ENCODE results near the gene NAT8L.

The NAT8L gene

DNA sequence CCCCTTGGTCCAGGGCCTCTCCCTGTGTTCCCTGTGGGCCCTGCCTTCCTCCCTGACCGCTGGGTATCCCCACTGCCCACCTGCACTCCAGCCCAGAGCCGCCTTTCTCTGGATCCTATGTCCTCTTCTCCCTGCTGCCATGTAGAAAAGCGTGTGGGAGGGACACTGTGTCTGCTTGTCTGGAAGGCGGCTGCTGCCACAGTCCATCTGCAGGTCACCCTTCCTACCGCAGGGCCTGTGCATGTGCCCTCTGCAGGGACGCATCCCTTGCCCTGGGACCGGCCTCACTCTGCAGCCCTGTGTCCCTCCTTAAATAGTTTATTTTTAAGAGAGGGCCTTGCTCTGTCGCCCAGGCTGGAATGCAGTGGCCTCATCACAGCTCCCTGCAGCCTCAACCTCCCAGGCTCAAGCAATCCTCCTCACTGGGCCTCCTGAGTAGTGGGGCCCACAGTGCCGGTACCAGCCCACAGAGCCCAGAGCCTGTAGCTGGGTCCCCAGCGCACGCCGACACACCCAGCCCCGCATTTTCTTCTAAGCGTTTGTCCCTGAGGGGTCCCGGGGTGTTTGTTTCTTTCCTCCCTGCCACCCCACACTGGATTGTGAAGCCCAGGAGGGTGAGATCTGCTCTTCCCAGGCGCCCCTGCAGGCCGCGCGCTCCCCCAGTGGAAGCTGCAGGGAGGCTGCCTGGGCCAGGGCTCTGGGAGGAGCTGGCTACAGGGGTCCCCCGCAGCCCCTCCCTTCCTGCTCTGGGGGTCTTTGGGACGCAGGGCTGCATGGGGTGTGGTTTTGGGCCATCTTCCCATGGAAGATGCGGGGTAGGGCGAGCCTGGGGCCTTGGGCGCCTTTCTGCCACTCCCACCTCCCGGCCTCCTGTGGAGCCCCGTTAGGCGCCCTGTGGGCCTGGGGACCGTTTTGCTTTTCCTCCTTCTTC is 12.8 kb upstream of the NAT8L start:
- no peak for DNase-seq

DNA sequence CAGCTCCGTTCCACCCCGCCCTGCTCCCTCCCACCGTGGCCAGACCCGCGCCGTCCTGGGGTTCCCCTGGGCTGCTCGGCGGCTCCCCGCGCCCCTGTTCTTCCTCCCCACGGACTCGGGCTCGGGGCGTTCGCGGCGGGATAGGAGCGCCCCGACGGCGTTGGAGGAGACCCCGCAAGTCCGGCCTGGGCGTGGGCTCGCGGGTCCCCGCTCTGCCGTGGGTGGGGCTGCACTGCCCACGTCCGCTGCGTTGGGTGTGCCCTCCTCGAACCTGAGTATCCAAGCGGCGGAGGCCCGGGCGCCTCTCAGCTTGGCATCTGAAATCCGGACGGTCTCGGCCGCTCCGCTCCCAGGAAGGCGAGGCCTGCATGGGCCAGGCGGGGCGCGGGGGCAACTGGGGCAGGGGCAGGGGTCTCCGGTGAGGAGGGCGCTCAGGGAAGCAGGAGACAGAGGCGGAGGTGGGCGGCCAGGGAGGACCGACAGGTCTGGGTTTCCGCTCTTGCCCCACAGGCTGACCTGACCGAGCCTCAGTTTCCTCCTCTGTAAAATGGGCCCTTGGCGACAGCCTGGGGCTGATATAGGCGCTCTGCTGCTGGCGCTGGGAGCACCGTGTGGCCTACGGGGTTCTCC is 12.0 kb upstream of the NAT8L start:
- DNase-seq: no peak

DNA sequence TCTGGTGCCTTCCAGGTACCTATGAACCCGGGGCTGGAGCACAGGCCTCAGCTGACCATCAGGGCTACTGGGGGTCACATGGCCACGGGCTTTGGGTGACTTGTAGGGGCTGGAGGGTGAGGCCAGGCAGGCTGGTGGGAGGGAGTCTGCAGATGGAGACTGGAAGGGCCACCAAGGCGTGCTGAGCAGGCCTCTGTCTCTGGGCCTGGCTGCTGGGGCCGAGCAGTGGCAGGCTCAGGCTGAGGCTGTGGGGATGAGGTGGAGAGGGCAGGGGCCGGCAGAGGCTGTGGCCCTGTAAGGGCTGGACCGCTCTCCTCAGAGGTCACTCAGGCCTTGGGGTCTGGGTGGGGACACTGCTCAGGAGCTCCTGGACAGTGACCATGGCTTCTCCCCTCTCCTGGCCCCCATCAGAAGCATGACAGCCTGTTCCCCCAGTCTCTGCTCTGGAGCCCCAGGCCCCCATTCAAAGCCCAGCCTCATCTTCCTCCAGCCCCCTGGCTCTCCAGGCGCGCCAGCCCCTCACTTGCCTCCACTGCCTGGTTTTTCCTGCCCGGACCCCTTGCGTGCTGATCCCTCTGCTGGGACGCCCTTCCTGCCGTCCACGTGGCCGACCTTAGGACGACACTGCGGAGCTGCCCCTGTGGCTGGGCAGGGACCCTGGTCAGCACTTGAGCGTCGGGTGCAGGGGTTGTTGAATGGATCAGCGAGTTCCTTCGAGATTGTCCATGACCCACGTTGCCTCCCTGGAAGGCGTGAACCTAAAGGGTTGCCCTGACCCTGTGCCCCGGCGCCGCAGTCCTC is 11.1 kb upstream of the NAT8L start:
- no peak for DNase-seq

DNA sequence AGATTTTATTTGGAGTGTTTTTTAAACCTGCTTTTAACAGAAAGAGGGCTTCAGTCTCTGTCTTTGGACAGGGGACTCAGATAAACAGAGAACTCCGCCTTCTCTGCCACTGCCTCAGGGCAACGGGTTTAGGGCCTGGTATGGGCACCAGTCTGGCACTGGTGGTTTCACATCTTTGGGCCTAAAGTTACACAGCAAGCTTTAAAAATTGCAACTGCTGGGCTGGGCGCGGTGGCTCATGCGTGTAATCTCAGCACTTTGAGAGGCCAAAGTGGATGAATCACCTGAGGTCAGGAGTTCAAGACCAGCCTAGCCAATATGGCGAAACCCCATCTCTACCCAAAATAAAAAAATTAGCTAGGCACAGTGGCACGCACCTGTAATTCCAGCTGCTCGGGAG is 10.3 kb upstream of the NAT8L start:
- no peak for DNase-seq

DNA sequence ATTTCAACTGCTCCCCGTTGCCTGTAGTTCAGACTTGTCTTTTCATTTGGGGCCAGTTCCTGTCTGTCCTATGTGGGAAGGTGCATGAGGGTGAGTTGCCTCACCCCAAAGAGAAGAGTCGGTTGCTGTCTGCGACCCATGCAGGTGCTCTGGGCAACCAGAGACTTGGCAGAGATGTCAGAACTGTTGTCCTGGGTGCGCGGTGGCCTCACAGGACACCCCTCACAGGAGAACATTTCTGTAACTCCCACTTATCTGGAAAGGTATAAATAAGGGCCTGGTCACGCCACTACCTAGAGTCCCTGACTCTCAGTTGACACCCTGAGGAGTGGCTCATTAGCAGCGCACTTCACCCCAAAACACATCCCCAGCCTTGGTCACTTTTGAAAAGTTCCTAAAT is 9.7 kb upstream of the NAT8L start:
- no peak for DNase-seq

DNA sequence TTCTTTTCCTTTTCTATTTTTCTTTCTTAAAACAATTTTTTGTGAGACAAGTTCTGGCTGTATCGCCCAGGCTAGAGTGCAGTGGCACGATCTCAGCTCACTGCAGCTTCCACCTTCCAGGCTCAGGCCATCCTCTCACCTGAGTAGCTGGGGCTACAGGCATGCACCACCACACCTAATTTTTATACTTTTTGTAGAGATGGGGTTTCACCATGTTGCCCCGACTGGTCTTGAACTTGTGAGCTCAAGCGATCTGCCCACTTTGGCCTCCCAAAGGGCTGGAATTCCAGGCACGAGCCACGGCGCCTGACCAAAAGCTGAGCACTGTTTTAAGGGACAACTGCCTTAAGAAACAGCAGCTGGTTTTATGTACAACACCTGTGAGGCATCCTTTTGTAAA is 9.3 kb upstream of the NAT8L start:
- no peak for DNase-seq

DNA sequence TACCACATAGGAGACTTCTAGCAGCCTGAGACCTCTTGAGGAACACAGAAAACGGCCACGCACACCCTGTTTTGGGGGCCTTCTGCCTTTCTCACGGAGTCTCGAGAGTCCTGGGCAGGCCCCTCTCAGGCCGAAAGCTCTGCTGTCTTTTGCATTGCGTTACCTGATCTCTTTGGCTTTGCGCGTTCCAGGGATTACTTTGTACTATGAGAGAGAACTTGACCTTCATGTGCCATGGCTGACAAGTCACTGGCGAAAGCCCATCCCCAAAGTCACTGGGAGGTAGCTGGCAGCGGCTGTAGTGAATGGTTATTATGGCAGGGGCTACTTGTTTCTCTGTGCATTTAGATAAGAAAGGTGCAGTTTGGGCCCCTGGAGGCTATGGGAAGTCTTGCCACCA is 8.0 kb upstream of the NAT8L start:
- no peak for DNase-seq

DNA sequence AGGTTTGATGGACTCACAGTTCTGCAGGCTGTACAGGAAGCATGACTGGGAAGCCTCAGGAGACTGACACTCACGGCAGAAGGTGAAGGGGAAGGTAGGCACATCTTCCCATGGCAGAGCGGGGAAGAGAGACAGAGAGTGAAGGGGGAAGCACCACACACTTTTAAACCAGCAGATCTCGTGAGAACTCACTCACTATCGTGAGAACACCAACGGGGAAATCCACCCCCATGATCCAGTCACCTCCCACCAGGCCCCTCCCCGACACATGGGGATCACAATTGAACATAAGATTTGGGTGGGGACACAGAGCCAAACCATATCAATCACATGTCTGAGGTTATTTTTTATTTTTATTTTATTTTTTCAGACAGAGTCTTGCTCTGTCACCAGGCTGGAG is 4.9 kb upstream of the NAT8L start:
- no peak for DNase-seq

DNA sequence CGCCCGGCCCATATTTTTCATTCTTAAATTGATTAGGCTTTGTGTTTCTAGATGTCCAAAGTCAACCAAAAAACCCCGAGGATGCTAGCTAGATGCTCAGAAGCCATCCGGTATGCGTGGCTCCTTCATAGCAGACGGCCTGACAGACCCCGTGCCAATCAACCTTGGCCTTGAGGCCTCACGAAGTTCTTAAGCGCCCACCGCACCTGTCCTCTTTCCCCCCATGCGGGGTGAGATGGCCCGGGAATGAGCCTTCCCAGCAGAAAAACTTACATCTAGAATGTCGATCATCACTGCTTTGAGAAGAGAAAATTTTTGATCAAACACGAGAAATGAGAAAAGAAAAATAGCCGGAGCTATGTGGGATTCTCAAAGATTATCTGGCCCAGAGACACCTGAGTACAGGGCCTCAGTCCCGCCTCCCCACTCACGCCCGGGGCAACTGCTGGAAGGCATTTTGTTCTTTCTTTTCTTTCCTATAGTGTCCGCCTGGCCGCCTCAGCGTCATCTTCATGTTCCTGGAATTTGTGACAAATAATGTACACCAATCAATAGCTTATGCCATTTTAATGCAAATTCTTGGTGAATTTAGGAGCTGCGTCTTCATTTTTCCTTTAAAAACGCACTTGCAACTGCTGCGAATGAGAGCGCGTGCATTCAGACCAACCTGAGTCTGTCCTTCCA is 1.6 kb upstream of the NAT8L start:
- no peak for DNase-seq

DNA sequence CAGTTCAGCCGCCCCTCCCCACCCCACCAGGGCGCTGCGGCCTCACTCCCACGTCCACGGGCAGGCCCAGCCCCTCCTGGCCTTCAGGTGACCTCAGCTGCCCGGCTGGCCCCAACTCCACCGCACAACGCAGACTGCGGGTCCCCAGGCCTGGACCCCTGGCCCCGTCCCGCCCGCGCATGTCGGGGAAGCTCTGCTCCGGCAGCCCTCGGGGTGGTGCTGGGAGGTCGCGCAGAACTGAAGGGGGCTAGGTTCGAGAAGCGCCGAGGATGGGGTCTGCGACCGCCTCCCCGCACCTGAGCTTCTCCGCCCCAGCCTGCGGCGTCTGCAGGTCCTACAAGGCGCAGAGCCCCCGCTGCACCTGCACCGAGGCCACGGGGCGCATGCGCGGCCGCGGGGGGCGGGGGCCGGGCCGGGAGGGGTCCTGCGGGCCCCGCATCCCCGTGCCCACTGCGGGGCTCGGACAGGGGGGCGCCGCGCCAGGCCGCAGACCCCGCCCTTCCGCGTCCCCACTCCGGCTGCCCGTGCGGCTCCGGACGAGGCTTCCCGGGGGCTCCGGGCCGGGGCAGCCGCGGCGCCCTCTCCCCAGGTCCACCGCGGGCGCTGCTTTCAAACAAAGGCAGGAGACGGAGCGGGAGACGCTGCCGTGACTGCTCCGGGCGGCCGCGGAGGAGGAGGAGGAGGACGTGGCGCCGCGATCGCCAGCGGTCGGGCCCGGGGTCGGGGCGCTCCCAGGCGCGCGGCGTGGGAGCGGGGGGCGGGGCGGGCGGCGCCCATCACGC is 672 bp upstream of the NAT8L start:
- DNase-seq: peak; percentile 37

DNA sequence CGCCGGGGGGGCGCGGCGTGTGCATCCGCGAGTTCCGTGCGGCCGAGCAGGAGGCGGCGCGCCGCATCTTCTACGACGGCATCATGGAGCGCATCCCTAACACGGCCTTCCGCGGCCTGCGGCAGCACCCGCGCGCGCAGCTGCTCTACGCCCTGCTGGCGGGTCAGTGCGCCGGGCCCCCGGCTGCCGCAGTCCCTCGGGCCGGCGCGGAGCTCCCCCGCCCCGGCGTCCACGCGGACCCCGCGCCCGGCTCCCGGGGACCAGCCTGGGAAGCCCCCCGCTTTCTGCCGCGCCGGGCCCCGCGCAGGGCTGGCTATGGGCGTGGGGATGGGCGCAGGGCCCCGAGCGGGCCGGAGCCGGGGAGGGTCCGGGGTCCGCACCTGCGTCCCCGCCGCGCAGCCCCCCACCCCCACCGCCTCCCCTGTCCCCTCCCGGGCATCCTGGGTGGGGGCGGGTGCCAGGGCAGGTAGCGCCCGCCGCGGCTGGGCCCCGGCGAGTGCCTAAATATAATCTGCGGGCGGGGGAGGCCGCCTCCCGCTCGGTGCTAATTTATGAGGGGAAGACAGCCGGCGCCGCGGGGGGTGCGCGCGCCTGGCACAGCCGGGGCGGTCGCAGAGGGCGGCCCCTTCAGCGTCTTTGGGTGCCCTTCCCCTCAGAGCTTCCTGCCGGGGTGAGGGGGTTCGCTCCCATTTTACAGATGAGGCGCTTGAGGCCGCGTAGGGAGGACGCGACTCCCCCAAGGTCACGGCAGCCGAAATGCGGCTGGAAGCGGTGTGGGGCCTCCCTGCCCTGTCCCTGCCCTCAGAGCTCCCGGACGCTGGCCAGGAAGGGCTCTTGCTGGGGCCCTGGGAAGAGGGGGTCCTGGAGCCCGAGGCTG is 837 bp downstream of the NAT8L start:
- no peak for DNase-seq

DNA sequence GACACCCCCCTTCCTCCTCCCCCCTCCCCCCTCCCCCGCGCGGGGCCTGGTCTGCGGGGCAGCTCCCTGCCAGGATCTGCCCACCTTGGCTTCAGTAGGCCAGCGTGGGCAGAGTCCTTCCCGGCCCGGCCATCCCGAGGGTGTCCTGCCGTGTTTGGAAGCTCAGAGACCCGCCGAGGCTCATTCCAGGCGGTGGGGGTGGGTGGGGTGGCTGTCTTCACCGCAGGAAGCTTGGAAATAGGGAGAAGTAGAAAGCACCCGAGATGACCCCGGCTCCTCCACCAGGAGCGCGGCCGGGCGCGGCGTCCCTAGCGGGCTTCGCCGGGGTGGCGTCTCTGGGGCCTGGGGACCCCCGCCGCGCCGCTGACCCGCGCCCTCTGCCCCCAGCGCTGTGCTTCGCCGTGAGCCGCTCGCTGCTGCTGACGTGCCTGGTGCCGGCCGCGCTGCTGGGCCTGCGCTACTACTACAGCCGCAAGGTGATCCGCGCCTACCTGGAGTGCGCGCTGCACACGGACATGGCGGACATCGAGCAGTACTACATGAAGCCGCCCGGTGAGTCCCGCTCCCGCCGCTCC is 1.6 kb downstream of the NAT8L start:
- DNase-seq: no peak

DNA sequence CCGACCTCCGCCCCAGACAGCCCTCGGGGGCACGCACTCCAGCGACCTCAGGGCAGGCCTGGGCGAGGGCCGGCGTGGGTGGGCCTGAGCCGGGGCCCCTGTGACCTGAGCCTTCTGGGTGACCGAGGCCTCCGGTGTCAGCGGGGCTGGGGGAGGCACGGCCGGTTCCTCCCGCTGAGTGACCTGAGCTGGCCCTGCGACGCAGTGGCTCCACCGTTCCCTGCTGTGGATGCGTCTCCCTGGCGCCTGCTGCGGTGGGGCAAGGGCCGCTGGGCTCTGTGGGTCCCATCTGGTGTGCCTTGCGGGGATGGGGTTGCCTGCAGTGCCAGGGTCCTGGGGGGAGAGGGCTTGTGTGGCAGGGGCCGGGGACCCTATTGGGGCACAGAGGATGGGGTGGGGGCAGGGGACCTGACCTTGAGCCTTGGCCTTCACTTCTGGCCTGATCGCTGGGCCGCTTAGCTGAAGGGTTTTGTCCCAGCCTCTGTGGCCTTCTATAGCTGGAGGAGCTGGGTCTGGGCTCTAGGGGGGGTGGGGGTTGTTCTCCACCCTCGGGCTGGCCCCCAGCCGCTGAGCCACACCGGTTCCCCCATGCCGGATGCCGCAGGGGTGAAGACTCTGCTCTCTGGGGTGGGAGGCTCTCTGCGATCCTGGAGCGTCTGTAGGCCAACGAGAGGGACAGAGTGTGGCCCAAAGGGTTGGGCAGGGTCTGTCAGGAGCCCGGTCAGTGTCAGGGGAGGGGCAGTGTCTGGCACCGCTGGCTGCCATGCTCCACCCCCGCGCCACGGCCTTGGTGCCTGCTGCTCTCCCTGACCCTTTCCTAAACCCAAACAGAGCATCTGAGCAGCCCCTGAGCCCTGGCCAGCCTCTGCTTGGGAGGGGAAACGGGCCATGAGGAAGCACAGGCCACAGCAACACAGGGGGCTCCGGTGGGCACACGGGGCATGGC is 2.3 kb downstream of the NAT8L start:
- DNase-seq: no peak

DNA sequence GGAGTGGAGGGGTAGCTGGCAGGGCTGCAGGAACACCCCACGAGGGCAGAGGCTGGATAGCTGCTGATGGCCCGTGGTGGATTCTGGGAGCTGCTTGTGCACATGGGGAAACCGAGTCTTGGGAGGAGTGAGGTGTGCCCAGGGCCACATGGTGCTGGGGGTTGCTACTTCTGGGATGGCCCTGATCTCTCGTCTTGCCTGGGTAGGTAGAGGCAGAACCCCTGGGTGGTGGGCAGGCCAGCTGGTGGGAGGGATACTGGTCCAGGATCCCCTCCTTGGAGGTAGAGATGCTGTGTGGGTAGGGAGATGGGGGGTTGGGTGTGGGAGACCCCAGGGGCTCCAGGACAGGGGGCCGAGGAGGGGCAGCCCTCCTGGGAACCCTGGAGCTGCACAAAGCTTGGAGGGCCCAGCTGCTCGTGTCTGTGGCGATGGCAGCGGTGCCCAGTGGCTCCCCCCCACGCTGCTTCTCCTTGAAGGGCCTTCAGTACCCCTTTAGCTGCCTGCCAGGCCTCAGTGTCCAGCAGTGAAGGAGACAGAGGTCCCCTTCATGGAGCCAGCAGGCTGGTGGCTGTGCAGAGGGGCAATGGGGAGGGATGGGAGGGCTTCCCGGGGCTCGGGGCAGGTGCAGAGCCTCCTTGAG is 3.2 kb downstream of the NAT8L start:
- no peak for DNase-seq

DNA sequence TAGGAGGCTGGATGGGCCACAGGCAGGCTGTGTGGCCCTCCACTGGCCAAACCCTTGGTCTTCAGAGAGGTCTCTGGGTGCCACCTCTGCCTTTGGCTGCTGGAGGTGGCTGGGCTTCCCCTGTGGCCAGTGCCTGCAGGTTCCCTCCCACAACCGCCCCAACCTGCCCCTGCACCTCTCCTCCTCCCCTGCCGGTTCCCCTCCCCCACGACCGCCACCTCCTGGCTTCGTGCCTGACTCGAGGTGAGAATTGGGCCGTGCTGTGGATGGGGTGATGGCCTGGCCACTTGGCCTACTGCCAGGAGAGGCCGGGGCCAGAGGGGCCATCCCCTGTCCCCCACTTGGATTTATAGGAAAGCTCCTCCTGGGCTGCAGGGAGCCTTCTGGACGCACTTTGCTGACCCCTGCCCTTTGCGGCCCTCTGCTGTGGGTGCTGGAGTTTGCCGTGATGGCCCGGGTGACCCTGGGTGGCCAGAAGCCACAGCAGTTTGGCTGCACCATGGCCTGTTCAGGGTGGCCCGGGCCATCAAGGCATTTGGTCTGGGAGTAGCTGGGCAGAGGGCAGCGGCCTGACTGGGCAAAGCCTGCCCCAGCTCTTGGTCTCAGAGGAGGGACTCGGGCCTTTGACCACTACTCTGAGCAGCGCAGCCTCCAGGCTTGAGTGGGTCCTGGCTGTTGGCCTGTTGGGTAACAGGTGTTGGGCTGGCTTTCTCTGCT is 3.8 kb downstream of the NAT8L start:
- DNase-seq: no peak

DNA sequence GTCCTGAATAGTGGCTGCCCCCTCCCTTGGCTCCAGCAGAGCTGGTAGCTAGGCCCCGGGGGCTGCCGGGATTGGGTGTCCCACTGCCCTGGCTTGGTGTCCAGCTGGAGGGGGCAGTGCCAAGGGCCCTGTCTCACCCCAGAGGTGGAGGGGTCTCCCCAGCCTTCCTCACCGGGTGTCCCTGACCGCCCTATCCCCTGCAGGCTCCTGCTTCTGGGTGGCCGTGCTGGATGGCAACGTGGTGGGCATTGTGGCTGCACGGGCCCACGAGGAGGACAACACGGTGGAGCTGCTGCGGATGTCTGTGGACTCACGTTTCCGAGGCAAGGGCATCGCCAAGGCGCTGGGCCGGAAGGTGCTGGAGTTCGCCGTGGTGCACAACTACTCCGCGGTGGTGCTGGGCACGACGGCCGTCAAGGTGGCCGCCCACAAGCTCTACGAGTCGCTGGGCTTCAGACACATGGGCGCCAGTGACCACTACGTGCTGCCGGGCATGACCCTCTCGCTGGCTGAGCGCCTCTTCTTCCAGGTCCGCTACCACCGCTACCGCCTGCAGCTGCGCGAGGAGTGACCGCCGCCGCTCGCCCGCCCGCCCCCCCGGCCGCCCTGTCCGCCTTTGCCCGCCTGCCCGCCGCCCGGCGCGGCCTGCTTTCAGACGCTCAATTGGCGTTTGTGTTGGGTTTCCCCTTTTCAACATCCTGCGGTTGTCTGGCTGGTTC is 4.6 kb downstream of the NAT8L start:
- no peak for DNase-seq

DNA sequence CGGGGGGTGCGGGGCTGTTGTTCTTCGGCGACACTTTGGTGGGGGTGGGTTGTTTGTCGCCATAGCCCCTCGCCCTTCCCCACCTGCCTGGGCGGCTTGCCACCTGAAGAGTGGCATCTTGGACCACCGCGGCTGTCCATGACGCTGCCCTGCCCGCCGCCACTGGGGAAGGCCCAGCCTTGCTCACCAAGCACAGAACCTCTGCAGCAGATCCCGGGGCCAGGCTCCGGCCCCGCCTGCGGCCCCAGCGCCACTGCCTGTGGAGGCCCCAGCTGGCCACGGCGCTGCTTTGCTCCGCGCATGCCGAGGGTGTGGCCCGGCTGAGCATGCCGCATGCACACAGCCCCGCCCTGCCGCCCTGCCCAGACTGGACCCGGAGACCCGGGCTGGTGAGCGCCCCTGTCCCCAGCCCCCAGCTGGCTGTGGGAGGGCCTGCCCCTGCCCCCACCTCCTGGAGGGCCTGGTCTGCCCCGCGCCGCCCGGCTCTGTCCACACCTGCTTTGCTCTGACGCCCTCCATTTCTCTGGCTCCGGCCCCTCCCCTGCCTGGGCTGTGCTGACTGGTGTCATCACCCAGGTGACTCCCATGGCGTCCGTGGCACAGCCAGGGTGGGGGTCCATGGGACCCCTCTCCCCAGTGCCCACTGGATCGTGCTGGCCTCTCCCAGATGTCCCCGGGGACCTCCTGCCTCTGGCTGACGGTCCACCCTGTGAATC is 5.3 kb downstream of the NAT8L start:
- no peak for DNase-seq

Measured in stimulated activated CD8-positive, alpha-beta memory T cell treated with anti-CD3 and anti-CD28 coated beads, Interleukin-4, amount 100 ng/mL, for 48 hours (primary cell).